Fibroblast of skin of right biceps (primary cell): Measurements from ENCODE around the gene CRY2.

ENCODE experiments used
- DNase-seq: peaks from one replicate; pipeline ENCODE4 v3.0.0-alpha.2; 2013

Gene CRY2

DNA sequence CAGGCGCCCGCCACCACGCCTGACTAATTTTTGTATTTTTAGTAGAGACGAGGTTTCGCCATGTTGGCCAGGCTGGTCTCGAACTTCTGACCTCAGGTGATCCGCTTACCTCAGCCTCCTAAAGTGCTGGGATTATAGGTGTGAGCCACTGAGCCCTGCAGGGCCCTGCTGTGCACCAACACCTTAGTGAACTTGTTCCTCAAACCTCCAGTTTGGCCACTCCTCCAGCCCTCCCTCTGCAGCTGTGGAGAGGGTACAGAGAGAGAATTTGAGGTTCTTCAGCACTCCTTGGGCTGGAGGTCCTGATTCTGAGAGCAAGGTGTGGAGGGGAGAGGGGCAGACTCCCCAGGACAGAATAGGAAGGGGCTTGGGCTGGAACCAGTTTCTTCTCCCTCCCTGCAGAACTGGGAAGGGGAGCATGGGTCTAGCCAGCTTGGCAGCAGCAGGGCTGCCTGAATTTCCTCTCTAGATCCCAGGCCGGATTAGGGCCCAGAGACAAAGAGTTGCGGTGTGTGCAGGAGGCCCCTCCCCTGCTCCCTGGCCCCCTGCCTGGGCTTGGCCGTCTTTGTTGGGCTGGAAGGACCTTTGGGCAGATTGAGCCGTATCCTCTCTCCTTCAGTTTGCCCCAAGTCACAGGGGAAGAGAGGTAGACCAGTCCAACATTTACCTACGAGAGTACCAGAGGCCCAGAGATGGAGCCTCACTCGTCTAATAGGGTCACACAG is 72.7 kb downstream of the CRY2 start:
- DNase-seq: no peak

DNA sequence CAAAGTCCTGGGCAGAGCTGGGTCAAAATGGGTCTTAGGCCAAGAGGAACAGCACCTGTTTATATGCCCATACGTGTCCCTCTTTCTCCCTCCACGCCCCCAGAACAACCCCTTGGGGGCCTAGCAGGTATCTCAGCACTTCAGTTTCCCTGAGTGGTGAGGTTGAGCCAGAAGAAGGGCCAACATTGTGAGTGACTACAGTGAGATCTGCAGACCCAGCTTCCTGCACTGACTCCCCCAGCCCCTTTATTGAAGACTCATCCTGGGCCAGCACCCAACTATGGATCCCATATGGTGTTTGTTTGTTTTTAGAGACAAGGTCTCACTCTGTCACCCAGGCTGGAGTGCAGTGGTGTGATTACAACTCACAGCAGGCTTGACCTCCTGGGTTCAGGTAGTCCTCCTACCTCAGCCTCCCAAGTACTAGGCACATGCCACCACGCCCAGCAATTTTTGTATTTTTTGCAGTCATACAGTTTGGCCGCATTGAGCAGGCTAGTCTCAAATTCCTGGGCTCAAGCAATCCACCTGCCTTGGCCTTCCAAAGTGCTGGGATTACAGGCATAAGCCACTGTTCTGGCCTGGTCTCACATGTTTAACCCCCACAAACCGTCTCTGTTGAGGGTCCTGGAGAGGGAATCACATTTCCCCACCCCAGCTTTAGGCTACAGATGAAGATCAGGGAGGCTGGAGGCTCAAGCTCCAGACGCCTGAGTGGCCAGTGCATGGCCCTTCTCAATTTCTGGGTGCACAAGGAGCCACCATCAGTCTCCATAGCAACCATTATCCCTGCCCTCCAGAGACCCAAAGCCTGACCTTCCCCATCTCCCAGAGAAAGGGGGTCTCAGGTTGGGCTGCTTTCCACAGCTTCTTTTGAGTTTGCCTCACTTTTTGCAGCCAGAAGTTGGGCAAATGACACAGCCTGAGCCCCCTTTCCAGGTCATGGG is 73.5 kb downstream of the CRY2 start:
- DNase-seq: no peak

DNA sequence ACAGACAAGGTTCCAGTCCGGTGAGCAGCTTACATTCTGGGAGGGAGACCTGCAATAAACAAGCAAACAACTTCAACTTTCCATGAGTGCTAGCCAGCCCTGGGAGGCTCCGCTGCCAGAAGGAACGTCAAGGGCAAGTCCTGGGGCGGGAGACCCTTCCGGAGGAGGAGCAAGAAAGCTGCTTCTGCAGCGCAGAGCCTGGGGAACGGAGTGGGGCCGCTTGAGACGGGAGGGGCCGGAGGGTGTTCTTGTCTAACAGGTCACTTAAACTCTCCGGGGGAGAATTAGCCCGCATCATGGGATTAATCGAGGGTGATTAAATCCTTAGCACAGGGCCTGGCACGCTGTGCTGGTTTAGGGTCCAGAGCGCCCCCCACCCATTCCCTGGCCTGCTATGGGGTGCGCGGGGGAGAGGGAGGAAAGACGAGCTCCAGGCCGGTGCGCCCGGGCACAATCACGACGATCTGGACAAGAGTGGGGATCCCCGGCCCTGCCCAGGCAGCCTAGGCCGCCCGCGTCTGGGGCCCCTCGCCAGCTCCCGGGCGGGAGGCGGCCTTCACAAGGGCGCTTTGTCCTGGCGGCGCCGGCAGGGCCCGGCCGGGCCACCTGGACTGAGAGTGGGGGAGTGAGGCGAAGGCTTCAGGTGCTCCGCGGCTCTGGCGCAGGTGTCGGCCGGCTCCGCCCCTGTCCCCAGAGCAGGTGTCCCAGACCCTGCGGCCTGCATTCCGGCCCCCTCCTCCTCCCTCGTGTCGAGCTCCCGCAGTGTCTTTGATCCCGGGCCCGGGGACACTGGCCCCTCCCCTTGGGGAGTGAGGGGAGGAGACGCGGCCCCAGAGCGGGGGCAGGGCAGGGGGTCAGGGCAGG is 74.5 kb downstream of the CRY2 start:
- DNase-seq: no peak

DNA sequence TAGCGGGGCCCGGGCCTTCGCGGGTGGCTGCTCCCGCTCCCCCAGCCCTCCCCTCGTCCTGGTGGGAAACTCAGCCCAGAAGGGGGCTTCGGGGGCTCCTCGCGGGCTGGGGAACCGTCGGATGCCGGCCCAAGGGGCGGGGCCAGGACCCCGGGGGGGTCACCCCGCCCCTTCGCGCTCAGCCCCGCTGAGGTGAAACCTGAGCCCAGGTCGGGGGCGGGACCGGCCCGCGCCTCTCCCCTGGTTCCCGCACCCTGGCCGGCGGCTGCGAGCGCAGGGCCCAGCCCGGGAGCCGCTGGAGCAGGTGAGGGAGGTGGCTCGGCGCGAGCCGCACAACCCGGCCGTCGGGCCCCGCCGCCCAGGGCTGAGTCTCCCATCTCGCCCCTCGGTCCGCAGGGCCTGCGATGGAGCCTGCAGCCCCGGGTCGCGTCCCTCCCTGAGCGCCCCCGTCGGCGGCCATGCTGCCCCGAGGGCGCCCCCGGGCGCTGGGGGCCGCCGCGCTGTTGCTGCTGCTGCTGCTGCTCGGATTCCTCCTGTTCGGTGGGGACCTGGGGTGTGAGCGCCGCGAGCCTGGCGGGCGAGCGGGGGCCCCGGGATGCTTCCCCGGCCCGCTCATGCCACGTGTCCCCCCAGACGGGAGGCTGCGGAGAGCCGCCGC is 75.3 kb downstream of the CRY2 start, which contains the start of gene LARGE2:
Gene LARGE2 (plus strand): TSS at position 232 of the 658 bp plus-strand sequence. CDS start 227 bp downstream, at position 459.
- no peak for DNase-seq

DNA sequence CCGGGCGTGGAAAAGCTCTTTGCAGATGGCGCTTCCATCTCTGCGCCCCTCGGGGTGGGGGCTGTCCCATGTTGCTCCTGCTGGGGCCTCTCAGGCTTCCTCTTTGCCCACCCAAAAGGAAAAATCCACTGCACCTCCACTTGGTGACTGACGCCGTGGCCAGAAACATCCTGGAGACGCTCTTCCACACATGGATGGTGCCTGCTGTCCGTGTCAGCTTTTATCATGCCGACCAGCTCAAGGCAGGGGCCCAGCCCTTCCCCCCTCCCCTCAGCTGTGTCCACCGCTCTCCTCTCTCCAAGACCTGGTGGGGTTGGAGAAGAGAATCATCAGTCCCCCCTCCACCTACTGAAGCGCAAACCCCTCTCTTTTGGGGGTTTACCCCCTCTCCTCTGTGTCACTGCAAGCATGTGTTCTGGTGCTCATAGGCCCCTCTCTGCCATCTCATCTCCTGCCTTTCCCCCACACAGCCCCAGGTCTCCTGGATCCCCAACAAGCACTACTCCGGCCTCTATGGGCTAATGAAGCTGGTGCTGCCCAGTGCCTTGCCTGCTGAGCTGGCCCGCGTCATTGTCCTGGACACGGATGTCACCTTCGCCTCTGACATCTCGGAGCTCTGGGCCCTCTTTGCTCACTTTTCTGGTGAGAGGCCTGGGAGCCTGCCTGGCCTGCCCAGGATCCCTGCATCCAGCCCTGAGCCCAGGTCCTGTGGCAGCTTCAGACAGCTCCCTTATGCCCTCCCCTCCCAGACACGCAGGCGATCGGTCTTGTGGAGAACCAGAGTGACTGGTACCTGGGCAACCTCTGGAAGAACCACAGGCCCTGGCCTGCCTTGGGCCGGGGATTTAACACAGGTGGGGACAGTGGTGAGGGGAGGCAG is 77.0 kb downstream of the CRY2 start:
- DNase-seq: no peak

DNA sequence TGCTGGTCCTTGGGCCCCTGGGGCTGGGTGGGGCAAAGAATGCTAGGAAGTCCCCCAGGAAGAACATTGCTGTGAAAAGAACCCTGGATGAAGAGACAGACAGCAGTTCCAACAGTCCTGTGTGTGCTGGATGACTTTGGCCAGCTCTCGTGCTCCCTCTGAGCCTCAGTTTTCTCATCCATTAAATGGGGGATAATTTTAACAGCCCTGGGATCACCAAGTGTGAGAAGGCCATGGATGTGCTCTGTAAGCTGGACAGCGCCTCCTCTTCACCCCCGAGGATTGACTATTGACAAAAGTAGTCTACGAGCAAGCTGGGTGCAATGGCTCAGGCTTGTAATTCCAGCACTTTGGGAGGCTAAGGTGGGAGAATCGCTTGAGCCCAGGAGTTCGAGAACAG is 77.7 kb downstream of the CRY2 start:
- no peak for DNase-seq

DNA sequence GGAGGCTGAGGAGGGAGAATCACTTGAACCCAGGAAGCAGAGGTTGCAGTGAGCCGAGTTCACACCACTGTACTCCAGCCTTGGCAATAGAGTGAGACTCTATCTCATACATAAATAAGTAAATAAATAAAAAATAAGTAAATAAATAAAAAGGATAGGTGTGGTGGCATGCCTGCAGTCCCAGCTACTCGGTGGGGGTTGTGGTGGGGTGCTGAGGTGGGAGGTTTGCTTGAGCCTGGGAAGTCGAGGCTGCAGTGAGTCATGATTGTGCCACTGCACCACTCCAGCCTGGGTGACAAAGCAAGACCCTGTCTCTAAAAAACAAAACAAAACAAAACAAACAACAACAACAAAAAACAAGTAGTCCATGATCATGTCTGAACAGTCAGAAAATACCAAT is 78.3 kb downstream of the CRY2 start:
- DNase-seq: no peak

DNA sequence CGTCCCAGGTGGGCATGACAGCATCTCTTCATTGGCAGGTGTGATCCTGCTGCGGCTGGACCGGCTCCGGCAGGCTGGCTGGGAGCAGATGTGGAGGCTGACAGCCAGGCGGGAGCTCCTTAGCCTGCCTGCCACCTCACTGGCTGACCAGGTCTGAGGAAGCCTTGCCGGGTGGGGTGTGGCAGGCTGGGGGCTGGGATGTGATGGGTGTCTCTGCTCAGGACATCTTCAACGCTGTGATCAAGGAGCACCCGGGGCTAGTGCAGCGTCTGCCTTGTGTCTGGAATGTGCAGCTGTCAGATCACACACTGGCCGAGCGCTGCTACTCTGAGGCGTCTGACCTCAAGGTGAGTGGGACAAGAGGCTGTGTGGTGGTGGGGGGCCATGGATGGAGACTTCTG is 78.7 kb downstream of the CRY2 start:
- no peak for DNase-seq

DNA sequence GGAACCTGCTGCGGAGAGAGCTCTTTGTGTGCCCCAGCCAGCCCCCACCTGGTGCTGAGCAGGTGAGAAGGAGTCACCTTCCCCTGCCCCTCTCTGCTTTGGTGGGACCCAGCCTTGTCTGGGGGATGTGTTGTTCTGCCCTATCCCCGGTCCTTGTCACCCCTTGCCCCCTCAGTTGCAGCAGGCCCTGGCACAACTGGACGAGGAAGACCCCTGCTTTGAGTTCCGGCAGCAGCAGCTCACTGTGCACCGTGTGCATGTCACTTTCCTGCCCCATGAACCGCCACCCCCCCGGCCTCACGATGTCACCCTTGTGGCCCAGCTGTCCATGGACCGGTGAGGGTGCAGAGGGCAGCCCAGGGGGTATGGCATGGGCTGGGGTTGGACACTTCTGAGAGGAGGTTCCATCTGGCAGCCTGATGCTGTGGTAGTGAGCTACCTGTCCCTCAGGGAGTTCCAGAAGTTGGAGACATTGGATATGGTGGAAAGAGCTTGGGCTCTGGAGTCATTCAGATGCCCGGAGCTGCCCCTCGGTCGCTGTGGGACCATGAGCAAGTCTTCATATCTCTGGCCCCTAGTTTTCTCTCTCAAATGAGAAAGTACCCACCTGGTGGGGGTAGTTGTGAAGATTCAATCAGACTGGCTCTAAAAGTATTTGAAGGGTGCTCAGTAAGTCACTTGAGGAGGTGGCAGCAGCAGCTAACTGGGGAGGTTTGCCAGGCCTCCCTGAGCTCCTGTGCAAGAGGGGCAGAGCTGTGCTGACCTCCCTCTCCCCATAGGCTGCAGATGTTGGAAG is 79.5 kb downstream of the CRY2 start:
- no peak for DNase-seq

DNA sequence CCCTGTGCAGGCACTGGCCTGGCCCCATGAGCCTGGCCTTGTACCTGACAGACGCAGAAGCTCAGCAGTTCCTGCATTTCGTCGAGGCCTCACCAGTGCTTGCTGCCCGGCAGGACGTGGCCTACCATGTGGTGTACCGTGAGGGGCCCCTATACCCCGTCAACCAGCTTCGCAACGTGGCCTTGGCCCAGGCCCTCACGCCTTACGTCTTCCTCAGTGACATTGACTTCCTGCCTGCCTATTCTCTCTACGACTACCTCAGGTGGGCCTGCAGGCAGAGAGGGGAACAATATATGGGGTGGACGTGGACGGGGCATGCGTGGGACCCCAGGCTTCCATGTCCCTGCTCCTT is 80.0 kb downstream of the CRY2 start:
- no peak for DNase-seq

DNA sequence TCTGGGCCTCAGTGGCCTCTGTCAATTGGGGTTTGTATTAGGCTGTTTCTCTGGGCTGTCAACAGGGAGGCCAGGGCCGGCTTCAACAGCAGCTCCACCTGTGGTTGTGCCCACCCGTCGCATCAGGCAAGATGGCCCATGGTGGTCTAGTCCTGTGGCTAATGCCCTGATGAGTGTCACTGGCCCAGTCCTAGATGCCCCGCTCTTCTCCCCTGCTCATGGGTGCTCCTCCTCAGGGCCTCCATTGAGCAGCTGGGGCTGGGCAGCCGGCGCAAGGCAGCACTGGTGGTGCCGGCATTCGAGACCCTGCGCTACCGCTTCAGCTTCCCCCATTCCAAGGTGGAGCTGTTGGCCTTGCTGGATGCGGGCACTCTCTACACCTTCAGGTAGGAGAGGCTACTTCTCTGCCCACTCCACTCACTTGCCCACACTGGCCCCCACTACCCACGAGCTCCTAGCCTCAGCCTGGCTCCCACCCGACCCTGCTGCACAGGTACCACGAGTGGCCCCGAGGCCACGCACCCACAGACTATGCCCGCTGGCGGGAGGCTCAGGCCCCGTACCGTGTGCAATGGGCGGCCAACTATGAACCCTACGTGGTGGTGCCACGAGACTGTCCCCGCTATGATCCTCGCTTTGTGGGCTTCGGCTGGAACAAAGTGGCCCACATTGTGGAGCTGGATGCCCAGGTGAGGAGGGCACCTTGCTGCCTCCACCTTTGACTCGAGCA is 80.6 kb downstream of the CRY2 start:
- DNase-seq: no peak

DNA sequence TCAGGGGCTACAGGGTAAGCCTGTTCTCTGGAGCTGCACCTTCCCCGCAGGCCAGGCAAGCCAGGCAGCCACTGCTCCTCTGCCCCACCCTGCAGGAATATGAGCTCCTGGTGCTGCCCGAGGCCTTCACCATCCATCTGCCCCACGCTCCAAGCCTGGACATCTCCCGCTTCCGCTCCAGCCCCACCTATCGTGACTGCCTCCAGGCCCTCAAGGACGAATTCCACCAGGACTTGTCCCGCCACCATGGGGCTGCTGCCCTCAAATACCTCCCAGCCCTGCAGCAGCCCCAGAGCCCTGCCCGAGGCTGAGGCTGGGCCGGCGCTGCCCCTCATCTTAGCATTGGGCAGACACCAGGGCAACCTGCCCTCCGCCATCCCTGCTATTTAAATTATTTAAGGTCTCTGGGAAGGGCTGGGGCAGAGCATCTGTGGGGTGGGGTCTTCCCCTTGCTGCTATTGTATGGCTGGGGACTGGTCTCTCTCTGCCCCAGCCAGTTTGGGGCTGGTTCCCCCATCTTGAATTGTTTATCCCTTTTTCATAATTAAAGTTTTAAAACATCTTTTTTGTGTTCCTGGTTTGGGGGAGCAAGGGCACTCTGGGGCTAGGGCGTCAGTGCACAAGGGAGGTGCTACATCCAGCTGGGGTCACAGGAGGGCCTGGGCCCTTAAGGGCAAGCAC is 81.4 kb downstream of the CRY2 start:
- no peak for DNase-seq

DNA sequence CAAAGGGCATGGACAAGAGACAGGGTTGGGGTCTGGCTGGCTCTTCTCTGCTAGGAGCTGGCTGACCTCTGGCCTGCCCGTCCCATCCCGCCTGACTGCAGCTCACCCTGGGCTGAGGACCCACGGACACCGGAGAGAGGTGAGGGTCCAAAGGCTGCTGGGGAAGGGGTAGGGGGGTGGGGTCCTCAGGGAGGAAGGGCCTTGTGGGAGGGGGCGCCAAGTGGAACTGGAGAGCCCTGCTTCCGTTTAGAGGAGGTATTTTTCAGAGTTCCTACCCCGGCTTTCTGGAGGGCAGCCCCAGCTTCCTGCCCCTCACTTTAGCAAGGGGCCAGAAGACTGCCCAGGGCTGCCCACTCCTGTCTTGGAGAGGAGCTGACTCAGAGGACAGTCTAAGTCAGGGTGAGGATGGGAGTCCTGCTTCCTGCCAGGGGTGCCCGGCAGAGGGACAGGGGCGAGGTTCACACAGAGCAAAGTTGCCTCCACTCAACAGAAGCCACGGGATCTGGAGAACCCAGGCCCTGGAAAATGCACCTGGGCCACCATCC is 82.3 kb downstream of the CRY2 start:
- no peak for DNase-seq

DNA sequence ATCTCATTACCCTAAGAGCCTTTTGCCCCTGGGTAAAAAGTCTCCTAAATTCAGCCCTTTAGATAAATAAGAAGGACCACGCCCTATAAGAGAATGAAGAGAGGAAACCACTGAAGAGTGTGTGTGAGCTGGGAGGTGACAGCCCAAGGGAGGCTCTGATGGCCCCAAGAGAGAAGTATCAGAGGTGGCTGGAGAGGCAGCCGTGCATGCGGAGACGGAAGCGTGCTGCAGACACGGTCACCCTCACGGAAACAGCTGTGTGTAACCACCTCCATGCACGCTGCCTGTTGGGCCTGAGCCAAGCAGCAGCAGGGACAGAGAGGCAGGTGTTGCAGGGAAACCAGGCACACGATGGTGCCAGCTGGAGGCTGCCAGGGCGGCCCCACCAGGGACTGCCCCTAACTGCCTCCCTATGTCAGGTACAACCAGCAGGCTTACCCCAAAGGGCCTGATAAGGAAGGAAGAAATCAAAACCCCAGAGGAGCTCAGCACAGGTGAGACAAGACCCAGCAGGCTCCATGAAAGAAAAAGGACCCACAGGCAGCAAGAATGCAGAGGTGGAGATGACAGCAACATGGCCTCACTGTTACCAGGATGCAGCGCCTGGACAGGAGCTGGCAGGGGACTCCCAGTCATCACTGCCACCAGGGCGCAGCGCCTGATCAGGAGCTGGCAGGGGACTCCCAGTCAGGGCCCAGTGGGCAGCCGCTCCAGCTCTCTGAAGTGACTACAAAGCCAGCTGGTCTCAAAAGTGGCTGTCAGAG is 82.9 kb downstream of the CRY2 start:
- DNase-seq: no peak

DNA sequence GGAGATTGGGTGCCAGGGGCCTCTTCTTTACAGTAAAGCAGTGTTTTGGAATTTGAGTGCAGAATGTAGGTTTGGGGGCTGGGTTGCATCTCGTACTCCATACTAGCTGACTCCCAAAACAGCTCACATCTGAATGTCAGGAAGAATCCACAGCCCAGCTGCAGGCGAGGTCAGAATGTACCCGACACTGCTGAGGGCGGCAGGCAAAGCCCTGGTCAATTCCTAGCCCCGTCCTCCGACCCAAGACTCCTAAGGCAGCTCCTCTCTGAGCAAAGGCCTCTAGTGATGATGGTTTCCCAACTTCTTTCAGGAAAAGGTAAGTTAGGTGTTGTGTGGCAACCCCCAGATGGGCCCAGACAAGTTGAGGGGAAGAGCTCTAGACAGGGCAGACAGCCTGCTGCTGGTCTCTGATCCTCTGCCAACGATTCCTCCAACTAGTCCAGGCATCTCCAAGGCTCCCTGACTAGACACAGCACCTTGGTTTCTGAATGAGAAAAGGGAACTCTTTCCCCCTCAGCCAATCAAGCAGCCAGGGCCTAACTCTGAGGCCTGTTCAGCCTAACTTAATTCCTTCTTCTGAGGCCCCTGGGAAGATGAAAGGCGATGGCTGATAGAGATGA is 83.8 kb downstream of the CRY2 start:
- DNase-seq: no peak

DNA sequence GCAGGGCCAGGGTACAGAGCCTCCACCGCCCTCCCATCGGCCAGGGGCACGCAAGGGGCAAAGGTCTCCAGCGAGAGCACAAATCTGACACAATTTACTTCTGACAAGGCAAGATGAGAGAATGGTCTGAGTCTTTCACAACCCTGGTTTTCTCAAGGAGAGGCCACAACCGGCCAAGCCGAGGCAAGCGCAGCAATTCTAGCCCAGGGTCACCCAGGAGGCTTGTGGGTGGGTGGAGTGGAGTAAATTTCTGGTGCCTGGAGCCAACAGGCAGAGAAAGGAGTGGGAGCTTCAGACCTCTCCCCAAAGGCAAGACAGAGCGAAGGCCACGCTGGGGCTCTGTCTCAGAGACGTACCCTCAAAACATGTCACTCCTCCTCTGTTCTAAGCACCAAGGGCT is 84.5 kb downstream of the CRY2 start:
- DNase-seq: no peak

DNA sequence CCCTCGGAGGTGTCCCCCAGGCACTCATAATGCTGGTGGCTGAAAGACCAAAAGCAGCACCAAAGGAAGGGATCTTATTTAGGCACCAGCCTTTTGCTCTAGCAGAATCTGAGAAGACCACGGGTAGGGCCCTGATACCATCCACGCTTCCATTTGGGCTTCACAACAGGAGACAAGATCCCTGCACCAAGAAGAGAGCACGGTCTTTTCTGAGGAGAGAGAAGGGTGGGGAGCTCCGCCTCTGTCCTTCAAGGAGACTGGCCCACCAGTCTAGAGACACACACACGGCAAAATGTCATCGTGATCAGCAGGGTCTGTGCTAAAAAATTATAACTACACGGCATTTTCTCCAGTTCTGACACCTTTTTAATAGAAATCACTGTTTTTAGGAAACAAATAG is 84.9 kb downstream of the CRY2 start:
- DNase-seq: no peak
